Skin of body (tissue), 2 donors: ENCODE data around the gene SLC12A2. TPM values are rescaled to one million over a fixed set of nuclear protein-coding genes. Genes with fewer than 3 reads are reported as not detected.

Source experiments
- DNase-seq: peaks from one replicate; lab custom pipeline; 2025; lab: John Stamatoyannopoulos, UW
- total RNA-seq: library from RNA; depleted of rRNA; stranded (reverse); fragments of >200 nt; gene quantifications from one replicate; pipeline ENCODE4 v1.2.3, GENCODE V29; 2014

The SLC12A2 gene
- total RNA-seq, 1 donor from 2014 or later, result 40.7 TPM

DNA sequence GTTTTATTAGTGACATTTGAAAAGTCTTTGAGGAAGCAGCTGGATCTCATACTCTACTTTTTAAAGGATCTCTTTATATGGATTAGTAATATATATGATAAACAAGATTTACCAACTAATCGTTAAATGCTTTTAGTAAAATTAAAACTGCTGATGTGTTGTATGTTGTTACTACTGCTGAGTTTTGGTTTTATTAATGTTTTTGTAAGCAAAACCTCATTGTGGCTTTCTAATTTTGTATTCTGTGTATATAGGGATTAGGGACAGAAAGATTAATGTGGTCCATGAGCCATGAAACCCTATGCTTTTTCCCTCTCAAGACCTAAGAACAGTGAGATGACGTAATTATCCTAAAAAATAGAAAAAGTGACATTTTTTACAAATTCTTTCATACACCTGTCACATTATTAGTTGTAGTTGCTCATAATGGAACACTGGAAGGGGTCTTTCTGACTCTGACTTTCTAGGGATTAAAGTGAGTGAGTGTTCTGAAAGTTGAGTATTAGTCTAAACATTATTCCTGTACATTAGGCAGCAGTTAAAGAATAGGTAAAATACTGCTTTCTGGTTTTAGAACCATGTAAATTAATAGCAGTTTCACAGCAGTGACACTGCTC lies 85.9 kb downstream of the SLC12A2 start:
- no peak for DNase-seq

DNA sequence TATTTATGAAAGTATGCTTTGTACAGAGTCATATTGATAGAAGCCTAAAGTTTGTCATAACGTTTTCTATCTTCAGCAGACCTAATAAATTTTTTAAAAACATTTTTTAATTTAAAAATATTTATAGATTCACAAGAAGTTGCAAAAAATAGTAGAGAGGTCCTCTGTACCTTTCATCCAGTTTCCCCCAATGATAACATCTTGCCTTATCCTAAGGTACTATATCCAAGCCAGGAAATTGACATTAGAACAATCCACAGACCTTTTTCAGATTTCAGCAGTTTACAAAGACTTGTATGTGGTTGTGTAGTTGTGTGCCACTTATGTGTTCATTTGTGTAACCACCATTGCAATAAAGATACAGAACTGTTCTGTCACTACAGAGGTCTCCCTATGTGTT lies 88.5 kb downstream of the SLC12A2 start:
- DNase-seq, result no peak

DNA sequence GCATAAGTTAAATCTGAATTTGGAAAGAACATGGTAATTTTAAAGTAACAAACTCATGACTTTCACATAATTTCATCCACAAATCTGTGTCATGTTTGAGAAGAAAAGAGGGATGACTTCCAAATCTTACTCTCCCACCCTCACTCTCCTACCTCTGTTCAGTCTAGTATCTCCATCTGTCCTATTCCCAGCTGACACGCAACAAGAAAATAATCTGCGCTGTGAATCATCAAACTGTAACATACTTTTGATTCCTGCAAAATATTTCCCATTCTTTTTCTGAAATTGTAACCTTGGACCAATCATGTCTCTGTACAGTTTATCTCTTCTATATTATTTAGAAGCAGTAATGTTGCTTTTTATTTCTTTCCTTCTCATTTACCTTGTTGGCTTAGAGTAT lies 91.4 kb downstream of the SLC12A2 start:
- no peak for DNase-seq

DNA sequence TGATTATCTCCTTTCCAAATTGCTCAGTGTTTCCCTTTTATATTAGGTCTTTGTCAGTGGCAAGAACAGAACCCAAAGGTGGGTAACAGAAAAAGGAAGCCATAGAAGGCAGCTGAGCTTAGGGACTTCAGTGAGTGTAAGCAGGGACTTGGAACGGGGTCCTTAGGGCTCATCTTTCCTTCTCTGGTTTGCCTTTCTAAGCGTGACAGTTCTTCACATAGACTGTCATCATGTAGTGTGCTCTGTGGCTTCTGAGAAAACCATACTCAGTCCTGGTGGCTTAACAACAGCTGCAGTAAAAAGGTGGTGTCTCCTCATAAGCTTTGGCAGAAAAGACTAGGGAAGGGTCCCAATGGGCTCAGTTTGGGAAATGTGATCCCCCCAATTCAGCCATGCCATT lies 108.8 kb downstream of the SLC12A2 start:
- DNase-seq, result no peak

DNA sequence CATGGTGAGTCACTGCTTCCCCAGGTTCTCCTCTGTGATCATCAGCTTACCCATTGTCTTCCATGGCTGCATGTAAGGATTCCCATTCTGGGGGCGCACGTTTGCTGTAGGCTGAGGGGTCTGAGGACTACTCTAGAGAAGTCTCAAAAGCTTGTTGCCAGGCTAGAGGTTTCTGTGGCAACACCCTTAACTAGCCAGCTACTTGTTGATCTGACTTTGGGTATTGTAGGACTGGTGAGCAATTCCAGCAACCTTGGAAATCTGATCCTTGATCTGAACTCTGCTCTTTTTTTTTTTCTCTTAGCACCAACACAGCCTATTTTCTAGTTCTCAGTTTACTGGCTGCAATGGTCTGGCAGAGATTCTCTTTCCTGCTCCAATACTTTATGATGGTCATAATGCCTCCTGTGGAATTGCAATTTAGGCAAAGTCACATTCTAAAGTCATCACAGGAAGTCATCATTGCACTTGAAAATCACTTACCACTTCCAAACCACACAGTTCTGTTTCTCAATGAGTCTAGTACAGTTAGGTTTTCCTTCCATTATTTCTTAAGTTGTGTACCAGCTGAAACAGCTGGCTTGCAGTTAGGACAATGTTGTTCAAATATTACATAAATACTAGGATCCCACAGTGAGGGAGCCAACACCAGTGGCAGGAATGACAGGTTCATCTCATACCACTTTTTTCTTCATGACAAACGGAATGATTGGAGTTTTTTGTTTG lies 110.3 kb downstream of the SLC12A2 start:
- no peak for DNase-seq

DNA sequence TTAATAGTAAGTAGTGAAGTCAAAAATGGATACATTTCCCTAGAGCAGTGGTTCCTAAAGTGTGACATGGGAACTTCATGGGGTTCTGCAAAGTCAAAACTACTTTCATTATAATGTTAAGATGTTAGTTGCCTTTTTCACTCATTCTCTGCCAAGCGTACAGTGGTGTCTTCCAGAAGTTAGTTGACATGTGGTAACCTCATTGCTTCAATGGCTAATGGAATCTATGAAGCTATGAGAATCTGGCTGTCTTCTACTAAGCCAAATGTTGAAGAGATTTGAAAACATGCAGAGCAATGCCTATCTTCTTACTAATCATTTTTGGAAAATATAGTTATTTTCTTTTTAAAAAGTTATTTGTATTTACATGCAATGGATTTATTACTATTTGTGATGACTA lies 111.8 kb downstream of the SLC12A2 start:
- peak; percentile 84 for DNase-seq

DNA sequence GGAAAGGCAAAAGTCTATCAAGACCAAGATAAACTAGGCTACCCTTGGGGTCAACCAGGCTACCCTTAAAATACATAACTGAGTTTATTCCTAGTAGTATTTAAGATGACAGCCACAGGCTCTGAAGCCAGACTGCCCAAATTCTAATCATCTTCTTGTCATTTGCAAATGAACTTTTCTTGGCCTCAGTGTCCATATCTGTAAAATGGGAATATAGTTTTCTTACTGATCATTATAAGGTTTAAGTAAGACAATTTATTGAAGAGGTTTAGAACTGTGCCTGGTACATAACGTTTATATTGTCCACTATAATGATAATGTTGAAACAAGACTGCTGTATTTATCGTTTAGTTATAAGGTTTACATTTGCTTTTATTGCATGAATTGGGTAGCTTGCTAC lies 112.5 kb downstream of the SLC12A2 start:
- no peak for DNase-seq

DNA sequence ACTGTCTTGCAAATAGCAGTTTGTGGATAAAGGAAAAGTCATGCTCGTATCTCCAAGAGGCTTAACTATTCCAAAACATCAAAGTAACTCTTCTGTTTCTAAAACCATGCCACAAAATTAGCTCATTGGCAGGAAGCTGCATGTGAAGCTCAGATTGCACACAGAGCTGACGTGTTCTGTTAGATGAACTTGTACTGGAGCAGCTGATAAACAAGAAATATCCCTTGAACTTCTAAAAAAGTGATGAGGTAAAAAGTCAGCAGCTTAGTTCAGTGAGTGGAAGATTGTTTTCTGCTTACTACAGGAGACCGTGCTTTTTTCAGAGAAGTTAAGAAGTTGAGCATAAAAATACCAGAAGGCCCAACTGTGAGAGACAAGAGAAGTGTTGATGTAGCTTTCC lies 113.2 kb downstream of the SLC12A2 start:
- DNase-seq, result no peak

DNA sequence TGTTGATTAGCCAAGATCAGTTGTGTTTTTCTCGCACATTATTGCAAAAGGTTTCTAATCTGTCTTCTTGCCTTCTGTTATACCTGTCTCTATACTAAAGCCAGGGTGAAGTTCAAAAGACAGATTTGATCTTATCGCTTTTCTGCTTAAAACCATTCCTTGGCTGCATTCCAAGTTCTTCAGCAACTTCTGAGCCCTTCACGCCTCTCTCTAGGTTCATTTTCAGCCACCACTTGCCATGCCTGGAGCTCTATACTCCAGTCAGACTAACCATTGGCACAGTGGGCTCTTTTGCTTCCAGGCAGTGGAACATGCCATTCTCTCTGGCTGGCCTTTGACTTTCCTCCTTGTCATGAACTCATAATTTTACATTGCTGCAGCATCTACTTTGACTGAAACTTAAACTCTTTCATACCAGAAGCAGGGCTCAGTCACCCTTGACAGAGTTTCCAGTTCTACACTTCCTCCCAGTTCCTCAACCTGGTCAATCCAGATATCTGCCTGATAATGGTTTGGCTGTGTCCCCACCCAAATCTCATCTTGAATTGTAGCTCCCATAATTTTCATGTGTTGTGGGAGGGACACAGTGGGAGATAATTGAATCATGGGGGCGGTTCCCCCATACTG lies 114.4 kb downstream of the SLC12A2 start:
- DNase-seq, result no peak

DNA sequence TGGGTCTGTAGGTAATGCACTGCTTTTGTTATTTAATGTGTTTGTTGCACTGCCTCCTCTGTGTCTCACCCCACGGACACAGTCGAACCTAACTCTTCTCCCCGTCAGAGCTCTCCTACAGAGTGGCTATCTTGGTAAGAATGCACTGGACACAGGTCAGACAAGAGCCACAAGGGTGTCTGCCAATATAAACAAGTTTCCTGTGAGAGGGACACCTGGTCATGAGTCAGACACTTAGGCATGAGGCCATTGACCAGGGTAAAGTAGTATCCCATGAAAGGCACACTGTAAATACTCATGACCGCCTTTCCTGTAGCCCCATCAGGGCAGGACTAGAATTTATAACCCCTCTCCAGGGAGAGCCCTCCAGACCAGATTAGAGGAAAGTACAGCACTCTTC lies 115.5 kb downstream of the SLC12A2 start:
- DNase-seq, result no peak

DNA sequence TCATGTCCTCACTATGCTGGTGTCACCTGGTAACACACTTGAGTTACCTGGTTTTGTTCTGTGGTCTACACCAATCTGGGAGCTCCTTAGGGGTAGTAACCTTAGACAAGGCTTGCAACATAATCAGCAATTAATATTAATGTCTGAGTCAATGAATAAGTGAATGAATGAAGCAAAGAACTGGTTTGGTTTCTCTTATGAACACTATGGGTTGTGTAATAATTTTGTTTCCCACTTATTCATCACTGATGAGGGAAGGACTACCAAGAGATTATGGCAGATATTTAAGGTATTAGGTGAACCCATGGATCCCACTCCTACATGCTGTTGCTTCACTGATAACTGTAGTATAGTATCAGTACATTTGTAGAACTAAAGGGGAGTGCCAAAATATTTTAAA lies 116.0 kb downstream of the SLC12A2 start:
- no peak for DNase-seq

DNA sequence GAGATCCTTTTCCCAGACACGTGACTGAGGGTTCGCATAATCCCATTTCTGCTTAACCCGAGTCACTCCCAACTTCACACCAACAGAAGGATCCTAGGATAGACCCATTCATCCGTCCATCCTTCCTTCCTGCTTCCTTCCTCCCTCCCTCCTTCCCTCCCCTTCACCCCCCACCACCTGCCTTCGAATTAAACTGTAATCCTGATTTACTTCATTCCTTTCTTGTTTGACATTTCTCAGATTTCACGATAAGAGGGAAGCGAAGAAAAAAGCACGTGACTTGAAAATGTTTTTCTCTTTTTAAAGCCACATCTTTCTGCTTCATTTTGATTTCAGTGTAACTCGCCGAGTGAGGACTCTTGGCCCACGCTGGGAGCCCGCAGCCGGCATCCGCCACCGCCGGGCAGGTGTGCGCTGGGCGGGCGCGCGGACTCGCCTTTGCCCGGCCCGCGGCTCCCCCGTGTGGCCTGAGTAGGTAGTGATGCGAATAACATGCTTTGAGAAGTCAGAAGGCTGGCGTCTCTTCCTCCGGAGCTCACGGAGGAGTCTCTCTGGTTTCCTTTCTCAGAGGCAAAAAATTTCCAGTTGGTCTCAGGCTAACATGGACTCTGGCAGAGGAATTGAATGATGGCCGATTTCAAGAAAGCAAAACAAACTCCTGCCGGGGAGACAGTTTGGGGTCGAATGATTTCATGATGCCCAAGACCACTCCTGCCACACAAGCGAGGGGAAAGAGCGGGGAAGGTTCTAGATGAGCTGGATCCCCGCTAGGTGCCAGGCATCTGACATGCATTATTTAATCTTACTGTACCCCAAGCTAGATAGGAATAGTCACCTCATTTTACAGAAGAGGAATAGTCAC lies 117.7 kb downstream of the SLC12A2 start:
- DNase-seq, result peak; percentile 13

DNA sequence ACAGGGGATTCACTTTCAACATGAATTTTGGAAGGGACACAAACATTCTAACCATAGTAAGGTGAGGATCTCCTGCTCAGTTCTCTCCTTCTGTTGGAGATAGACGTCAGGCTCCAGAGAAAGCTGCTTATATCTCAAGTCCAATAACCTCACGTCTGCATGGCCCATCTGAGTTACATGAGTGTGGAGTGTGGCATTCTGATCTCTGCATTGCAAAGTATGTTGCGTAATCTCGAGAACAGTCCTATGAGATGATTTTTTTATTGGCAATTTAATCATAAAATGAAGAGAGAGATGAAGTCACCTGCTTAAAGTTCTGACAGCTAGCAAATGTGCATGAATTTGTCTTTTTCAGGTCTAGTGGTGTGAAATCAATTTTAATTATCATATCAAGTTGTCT lies 118.8 kb downstream of the SLC12A2 start:
- DNase-seq, result no peak

DNA sequence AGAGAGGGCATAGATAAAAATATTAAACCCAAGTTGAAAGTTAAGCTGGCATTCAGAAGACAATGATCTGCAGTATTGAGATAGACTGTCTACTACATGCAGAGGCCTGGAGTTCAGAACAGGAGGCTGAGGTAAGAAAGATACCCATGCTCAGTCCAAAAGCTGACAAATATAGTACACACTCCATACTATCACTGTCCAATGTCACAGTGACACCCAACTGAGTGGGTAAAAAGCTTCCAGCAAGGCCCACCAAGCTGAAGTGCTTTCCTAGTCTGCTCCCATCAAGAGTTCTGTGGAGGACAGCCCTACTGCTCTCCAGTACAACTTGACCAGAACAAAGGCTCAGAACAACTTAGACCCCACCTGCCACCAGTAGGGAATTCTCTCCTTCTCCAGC lies 124.9 kb downstream of the SLC12A2 start:
- no peak for DNase-seq

DNA sequence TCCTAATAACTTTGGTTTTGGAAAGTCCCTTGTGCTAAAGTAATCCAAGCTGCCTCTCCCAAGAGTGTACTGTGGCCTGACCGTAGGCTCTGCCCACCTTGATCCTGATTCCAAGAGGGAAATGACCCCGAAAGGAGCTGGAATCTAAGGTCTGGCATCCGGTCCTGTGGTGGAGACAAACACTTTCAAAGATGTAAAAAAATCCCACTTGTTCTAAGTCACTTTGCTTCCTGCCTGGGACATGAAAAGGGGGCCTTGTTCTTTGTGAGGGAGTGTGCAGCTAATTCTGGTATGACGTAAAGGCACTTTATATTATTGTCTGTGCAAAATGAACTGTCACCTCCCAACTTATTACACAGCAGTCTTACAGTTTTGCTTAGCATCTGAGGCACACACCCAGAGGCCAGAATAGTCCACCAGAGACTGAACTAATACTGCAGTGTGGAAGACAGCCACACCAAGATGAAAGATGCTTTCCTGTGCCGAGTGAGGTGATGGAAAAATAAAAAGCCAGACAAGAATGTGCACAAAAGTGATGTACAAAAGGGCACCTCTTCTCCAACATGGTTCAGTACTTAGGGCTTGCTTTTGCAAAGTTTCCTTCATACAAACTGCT lies 128.7 kb downstream of the SLC12A2 start:
- DNase-seq, result no peak

DNA sequence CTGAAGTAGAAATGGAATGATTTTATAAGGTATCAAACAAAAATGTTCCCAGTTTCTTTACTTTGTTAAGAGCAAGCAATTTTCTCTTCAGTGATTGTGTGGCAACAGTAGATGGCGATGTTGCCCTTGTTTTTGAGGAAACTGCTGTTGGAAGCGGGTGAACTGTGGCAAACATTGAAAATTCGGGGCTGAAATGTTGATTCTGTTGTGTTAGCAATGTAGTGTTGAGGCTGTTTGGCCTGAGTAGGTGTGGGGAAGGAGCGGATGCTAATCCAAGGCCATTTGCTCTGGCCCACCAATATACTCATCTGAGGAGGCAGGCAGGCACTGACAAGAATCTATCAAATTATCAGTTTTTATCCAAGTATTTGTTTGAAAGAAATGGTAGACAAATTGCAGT lies 129.8 kb downstream of the SLC12A2 start:
- peak; percentile 52 for DNase-seq

DNA sequence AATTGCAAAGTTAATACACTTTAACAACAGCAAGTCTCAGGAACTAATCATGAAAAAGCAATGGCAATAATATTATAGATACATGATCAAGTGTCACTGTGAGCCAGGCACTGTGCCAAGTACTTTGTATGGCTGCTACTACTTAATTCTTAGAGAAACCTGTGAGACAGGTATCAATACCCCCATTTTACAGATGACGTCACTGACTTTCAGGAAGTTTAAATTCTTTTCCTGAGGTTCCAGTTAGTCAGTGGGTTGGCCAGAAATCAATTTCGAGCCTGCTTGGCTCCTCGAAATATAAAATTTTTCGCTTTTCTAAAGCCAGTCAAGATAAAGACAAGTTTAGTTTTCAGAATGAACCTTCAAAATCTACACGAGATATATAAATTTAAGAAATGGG lies 130.3 kb downstream of the SLC12A2 start:
- no peak for DNase-seq

DNA sequence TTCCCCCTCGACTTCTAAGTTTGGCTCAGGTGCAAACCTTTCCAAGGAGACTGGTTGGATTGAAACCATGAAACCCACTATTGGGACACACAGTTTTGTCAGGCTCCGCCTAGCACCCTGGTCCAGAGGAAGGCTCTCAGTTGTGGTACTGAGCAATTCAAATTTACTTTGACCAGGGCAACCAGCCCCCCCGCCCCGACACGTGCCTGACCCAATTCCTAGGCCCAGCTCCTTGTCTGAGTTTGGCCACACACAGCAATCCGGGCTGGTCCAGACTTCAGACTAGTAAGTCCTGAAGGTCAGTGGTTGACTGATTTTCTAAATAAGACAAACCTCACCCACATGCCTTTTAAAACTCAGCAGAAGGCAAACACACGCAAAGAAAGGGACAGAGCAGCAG lies 132.7 kb downstream of the SLC12A2 start:
- DNase-seq, result no peak

DNA sequence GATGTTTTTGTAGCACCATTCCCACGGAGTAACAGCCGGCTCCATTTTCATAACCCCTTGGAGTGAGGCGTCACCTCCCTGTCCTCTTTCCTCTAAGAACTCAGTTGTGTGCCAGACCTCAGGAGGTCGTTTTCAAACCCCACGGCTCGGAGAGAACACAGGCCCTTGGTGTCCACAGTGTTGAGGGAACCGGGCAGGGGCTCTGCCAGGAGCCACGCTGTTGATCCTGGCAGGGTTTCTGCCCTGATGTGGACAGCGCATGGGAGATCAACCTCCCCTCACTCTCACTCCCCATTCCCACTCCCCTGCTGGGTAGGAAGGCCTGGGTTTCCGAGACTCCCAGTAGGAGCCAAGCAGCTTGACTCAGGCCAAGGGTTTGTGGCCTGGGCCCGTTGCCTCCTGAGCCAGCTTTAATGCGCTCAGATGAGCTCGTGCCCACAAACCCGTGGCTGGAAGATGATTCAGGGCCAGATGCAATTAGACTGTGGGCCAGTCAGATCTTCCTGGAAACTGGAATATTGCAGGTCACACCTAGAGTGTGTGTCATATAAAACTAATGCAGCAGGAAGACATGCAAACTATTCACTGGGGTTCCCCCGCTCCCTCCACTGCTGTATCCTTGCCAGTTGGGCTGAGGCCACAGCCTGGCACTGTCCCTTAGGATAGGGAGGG lies 133.4 kb downstream of the SLC12A2 start:
- no peak for DNase-seq

DNA sequence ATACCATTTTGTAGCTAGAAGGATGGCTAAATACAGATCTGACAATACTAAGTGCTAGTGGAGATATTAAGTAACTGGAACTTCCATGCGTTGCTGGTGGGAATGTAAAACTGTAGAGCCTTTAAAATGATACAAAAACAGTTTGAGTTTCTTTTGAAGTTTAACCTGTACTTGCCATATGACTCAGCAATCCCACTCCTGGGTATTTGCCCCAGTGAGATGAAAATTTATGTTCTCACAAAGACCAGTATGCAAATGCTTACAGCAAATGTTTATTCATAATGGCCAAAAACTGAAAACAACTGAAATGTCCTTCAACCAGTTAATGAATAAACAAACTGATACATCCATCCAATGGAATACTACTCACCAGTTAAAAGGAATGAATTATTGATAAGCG lies 137.3 kb downstream of the SLC12A2 start:
- no peak for DNase-seq

DNA sequence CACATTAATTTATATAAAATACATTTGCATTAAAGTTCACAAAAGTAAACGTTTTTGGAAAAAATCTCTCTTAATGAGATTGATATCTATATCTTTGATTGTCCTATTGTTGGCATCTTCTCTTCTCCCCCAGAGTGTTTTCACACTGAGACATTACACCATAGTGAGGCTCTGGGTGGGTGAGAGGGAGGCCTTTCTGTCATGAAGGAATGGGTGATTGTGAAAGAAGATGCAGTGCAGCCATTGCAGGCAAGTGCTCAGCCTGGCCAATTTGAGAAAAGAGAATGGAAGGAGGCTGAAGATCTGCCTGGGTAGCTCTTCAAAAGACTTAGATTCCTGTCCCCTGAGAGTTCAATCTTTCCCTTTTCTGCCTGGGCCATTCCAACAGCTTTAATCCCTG lies 140.8 kb downstream of the SLC12A2 start:
- DNase-seq, result no peak
